GM21529 (cell line): ENCODE data around the gene ARHGAP33.
"Not testable (repeated sequence)": the region's sequence is repeated elsewhere in the genome, so short reads cannot be mapped to it uniquely, and the experiment has no call there.

Source experiments
- ATAC-seq: cut with Tn5 transposase; IDR thresholded peaks from one replicate; pipeline ENCODE4 v1.9.1; 2021; ENCODE audit not compliant: unreplicated experiment

Gene ARHGAP33

DNA sequence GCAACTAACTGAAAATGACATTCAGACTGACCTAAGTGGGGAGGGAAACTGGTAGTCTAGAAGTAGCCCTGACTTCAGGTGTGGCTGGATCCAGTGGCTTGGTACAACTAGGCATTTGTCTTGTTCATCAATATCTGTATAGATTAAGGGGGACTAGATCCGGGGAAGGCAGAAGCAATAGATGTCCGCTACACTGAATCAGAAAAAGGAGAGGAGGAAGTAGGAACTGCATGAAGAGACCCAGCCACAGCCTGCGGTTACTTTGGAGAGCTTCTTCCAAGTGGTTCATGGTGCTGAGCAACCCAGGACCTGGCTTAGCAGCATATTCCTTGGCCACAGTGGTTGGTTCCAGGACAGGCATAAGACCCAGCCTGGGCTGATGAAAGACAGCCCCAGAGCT lies 47.2 kb downstream of the ARHGAP33 start:
- no peak for ATAC-seq

DNA sequence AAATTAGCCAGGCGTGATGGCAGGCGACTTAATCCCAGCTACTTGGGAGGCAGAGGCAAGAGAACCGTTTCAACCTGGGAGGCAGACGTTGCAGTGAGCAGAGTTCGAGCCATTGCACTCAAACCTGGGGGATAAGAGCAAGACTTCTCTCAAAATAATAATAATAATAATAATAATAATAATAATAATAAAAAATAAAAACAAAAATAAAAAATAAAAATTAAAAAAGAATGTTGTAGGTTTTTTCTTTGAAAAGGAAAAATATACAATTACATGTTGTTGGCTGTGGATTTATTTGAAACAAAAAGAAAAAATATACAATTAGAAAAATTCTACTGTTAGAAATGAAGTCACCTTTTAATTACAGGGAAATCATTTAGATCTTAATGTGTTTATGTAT lies 48.8 kb downstream of the ARHGAP33 start:
- ATAC-seq: no peak

DNA sequence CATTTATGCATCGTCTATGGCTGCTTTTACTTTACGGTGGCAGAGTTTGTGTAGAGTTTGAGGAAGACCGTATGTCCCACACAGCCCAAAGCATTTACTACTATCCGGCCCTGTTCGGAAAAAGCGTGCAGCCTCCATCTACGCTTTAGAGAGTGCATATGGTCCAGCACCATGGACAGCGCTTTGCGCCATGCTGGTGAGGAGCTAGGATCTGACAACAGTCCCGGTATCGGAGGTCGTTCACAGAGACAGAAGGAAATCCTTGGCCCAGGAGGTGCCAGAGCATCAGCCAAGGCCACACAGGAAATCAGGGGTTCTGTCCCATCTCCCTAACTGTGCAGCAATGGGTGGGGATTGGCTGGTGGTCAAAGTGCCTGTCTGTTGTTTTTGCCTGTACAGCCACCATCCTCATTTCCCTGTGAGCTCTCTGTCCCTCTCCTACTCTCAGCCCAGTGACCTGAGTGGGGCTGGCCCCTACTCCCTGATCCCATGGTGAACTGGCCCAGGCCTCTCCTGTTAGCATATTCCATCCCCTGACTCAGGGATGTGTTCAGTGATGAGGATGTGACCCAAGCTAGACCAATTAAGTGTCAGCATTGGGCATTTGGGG lies 53.4 kb downstream of the ARHGAP33 start:
- no peak for ATAC-seq

DNA sequence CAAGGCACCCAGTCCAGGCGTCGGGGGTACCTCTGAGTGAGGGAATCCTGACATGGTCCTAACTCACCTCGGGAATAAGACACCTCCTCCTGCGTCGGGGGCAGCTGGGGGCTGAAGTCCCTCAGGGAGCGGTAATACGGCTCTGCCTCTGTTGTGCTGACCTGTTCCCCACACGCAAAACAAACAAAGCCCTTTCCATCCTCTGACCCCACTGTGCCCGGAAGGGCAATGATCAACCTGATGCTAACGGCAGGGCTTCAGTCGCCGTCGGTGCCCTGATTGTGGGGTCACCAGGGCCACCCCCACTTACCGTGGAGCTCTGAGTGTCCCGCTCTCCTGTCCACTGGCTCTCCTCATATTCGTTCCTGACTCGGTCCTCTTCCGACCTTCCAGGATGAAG lies 55.6 kb downstream of the ARHGAP33 start:
- ATAC-seq: no peak

DNA sequence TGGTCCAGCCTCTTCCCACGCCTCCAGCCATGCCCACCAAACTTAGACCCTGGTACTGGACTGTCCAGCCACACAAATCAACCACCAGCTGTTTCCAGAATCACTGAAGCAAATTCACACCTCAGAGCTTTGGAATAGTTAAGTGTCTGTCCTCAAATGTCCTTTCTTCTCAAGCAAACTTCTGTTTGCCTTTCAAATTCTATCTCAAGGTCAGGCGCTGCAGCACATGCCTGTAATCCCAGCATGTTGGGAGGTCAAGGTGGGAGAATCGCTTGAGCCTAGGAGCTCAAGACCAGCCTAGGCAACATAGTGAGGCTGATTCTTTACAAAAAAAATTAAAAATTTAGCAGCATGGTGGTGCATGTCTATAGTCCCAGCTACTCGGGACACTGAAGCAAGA lies 56.7 kb downstream of the ARHGAP33 start:
- ATAC-seq: no peak

DNA sequence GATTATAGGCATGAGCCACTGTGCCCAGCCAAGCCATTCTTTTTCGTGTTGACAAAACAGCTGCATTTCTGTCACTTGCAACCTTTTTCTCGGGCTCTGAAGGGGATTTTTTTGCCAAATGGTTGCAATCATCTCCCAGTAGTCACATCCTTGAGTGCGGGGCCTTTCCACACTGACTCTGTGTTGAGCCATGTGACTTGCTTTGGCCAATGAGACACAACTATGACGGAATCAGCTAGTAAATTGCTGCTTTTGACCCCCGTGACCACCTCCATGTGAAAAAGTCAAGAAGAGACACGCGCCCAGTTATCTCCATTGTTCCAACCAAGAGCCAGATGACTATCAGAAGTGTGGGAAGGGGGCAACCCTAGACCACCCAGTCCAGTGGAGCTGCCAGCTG lies 58.6 kb downstream of the ARHGAP33 start:
- no peak for ATAC-seq

DNA sequence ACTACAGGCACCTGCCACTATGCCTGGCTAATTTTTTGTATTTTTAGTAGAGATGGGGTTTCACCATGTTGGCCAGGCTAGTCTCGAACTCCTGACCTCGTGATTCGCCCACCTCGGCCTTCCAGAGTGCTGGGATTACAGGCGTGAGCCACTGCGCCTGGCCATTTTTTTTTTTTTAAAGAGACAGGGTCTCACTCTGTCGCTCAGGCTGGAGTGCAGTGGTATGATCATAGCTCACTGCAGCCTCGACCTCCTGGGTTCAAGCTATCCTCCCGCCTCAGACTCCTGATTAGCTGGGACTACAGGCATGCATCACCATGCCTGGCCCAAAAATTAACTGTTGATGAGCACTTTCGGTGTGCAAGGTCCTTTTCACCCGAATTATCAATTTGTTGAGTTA lies 60.7 kb downstream of the ARHGAP33 start:
- not testable (repeated sequence) for ATAC-seq
